H1 (cell line): ENCODE measurements around the gene PAK6. TPM values are rescaled to one million over a fixed set of nuclear protein-coding genes. Genes with fewer than 3 reads are reported as not detected.

Source experiments
- ASH2L ChIP-seq: fragments of 200-600, 300-600 bp; sonication (generic); IDR thresholded peaks from one replicate; pipeline ENCODE4 v1.7.1; 2017; ENCODE audit warnings: low read length
- BACH1 ChIP-seq: IDR thresholded peaks from 2 replicates; pipeline ENCODE4 v1.6.1; 2012; ENCODE audit warnings: low read length, improper control_type of control experiment
- CBX8 ChIP-seq: fragments of 300-800, 300-1000 bp; sonication (generic); IDR thresholded peaks from 2 replicates; pipeline ENCODE4 v1.7.1; 2016; ENCODE audit warnings: low read depth, low read length, borderline replicate concordance
- EP300 ChIP-seq, 2 experiments: IDR thresholded peaks; 1 replicate in 1 of 2; 2 replicates in 1 of 2; pipeline ENCODE4 v1.6.1; 2011 to 2012; ENCODE audit warnings: low read depth in 2 of 2, low read length in 2 of 2, mild to moderate bottlenecking in 2 of 2, borderline replicate concordance in 1 of 2, inconsistent platforms in 1 of 2, moderate library complexity in 1 of 2
- POLR2A ChIP-seq, 2 experiments: IDR thresholded peaks; 1 replicate in 1 of 2; 2 replicates in 1 of 2; pipeline ENCODE4 v1.6.1; 2011; ENCODE audit warnings: low read depth in 2 of 2, low read length in 2 of 2, mild to moderate bottlenecking in 2 of 2; ENCODE audit errors: control extremely low read depth in 1 of 2
- RBBP5 ChIP-seq: IDR thresholded peaks from 2 replicates; pipeline ENCODE4 v1.7.1; 2012; ENCODE audit warnings: low read depth, mild to moderate bottlenecking, inconsistent platforms, low read length, moderate library complexity, borderline replicate concordance
- RFX5 ChIP-seq: IDR thresholded peaks from 2 replicates; pipeline ENCODE4 v1.6.1; 2011; ENCODE audit warnings: low read depth, low read length, improper control_type of control experiment, borderline replicate concordance
- TEAD4 ChIP-seq: IDR thresholded peaks from 2 replicates; pipeline ENCODE4 v1.6.1; 2012; ENCODE audit warnings: low read depth, low read length, inconsistent platforms, mixed read lengths
- polyA plus RNA-seq, 7 experiments: library from polyadenylated mRNA; depleted of rRNA in 3 of 7; stranded (reverse) in 5 of 7; unstranded in 2 of 7; fragments of >200 nt in 5 of 7; fragments of 200-250 nt in 2 of 7; gene quantifications; 1 replicate in 5 of 7; 2 replicates in 1 of 7; 4 replicates in 1 of 7; pipeline versions ENCODE4 v1.2.1 to v1.2.3, GENCODE V29; 2011 to 2013; ENCODE audit warnings: missing spikeins in 2 of 7, mixed read lengths in 2 of 7
- total RNA-seq: library from RNA; stranded (reverse); fragmentation: NEBNext Ultra II Directional; extraction: Animal tissue kit (Norgen Biotek cat#: 25700); gene quantifications from 2 replicates; pipeline ENCODE4 v1.2.1, GENCODE V29; 2021
- TF ChIP-seq, protein P1 (sequence below): IDR thresholded peaks from 2 replicates; pipeline ENCODE4 v1.6.1; 2012; ENCODE audit warnings: low read length, inconsistent platforms

Gene PAK6
- total and polyA plus RNA-seq, 2 of the 8 experiments (the other 6 are each of a cell fraction or from before 2014, with no cell fraction given), result 6.9 to 9.4 TPM

GRCh38 chr15:40245666-40246450 is 7.0 kb downstream of the PAK6 start (continued):
- TF ChIP-seq, protein P1, sequence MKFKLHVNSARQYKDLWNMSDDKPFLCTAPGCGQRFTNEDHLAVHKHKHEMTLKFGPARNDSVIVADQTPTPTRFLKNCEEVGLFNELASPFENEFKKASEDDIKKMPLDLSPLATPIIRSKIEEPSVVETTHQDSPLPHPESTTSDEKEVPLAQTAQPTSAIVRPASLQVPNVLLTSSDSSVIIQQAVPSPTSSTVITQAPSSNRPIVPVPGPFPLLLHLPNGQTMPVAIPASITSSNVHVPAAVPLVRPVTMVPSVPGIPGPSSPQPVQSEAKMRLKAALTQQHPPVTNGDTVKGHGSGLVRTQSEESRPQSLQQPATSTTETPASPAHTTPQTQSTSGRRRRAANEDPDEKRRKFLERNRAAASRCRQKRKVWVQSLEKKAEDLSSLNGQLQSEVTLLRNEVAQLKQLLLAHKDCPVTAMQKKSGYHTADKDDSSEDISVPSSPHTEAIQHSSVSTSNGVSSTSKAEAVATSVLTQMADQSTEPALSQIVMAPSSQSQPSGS, result no peak
- TF ChIP-seq ASH2L (no peak), CBX8 (no peak), TEAD4 (no peak), BACH1 (no peak), RBBP5 (no peak), EP300 (IDR thresholded peaks at IDR 0.05; ENCODE audit: borderline replicate concordance in 1 of 2, low read depth in 2 of 2, low read length in 2 of 2) (no peak), RFX5 (no peak), POLR2A (IDR thresholded peaks at IDR 0.05; ENCODE audit: control extremely low read depth in 1 of 2, low read depth in 2 of 2, low read length in 2 of 2) (no peak)
